ENCODE data around the gene KRTAP4-7.
A peak's percentile ranks its signal among the peaks of the same experiment; 100 is the strongest.
"Not testable (repeated sequence)": the region's sequence is repeated elsewhere in the genome, so short reads cannot be mapped to it uniquely, and the experiment has no call there.

The KRTAP4-7 gene

DNA sequence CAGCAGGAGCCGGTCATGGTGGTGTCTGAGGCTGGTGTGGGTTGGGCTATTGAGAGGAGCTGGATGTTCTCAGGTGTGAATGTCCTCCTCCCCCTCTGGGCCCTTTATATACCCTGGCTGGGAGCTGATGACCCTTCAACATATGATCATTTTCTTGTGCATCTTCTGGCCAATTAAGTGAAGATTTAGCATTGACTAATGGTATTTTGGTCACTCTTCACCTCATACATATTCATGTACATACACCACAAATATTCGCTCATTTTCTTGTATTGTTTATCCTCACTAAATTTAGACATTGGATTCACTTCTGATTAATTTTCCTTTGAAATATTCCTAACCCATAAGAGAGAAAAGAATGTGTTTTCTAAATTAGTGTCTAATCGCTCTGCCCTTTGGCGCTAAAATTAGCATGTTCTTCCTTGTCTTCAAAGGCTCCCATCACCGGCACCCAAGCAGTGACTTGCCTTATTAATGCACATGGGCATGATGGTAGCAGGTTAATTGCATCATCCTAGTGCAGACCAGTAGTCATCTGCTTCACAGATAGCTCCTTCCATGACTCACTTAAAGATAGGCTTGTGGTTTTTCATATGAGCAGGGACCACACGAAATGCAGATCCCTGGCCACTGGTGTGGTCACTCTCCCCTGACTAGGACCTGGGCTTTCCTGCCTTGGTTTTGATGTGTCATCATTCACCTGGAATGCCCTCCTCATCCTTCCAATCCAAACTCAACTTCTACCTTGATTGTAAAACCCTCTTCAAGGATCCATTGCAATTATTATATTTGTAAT lies 17.9 kb upstream of the KRTAP4-7 start, which contains the start of gene KRTAP2-4:
TSS of gene KRTAP2-4 (minus strand) at position 51 of the 796 bp plus-strand sequence. CDS start at position 17, 34 bp downstream.
- DNase-seq: no peak

- no peak for DNase-seq
These were observed 16.7 kb upstream of the KRTAP4-7 start for GRCh38 chr17:41067281-41067680.

DNA sequence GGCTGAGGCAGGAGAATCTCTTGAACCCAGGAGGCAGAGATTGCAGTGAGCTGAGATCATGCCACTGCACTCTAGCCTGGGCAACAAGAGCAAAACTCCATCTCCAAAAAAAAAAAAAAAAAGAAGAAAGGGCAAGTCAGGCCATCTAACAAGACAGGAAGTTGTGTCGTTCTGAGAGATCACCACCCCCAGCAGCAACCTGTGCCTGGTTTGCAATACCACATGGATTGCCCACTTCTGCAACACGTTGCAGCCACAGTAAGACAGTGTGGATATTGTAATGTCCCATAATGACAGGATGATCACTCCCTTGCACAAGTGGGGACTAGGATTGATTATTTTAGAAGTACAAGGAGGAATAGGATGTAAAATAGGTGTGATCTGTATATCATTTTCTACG lies 14.9 kb upstream of the KRTAP4-7 start:
- DNase-seq: no peak

- no peak for DNase-seq
These were observed 12.2 kb upstream of the KRTAP4-7 start for GRCh38 chr17:41071606-41072360.

DNA sequence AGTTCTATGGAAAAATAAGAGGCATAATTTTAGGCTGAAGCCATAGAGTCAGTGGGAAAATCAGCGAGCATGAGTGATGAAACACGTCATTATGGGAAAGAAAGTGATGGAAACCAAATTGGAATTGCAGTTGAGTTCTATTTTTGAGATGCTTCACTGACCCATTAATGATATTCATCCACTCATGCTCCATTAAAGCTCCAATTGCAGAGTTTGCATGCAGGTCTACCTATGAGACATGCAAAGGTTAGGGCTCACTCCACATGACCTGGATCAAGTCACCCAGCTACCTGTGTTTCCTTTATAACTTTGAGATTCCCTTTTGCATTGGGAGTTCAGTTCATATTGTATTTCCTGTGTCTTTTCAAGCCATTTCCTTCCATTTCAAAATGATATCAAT lies 10.3 kb upstream of the KRTAP4-7 start:
- no peak for DNase-seq

DNA sequence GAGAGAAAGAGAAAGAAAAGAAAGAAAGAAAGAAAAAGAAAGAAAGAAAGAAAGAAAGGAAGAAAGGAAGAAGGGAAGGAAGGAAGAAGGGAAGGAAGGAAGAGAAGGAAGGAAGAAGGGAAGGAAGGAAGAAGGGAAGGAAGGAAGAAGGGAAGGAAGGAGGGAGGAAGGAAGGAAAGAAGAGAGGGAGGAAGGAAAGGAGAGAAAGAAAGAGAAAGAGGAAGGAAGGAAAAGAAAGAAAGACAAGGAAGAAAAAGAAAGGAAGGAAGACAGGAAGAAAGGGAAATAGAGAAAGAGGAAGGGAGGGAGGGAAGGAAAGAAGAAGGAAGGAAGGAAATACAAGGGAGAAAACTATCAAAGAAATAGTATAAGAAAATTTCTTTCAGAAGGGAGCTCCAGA lies 7.2 kb upstream of the KRTAP4-7 start:
- DNase-seq: no peak

- DNase-seq: no peak
These were observed 1.3 kb upstream of the KRTAP4-7 start for GRCh38 chr17:41082626-41083025.

DNA sequence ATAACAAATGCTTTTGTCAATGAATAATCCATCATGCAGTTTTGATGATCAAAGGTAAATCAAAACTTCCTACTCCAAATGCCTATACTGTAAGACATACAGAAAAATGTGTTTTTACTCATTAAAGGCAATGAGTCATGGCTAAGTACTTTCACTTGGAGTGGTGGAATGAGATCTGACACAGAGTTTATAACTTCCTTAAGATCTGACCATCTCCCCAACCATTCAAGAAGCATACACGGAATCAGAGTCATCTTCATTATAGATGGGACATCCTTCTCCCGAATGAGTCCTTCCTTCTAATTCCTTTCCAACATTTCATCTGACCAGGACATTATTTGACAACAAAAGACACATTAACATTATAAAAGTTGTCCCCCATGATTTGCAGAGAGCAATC lies 523 bp upstream of the KRTAP4-7 start:
- DNase-seq: not testable (repeated sequence)

DNA sequence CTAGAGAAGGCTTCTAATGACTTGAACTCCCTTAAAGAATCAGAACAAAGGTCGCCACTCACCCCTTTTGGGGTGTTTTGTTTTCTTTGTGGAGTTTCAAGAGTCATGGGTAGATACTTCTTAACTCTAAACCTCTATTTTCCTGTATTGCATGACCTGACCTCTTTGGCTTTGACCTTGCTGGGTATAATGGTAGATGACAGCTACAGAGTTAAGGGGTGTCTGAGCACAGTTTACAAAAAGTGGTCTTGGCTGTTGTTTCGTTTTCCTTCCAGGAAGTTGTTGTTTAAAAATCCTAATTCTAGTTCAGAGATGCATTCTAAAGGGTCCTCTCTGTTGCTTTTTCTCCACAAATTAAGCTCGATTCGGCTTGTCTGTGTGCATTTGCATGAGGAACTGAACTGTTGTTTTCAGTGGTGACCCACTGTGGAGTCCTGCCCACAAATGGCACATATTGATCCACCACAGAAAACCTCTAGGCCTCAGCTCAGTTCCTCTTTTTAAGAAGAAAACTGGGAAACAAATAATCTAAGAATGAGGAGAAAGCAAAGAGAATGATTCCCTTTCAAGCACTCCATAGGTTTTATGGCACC lies 4.9 kb downstream of the KRTAP4-7 start:
- not testable (repeated sequence) for DNase-seq

DNA sequence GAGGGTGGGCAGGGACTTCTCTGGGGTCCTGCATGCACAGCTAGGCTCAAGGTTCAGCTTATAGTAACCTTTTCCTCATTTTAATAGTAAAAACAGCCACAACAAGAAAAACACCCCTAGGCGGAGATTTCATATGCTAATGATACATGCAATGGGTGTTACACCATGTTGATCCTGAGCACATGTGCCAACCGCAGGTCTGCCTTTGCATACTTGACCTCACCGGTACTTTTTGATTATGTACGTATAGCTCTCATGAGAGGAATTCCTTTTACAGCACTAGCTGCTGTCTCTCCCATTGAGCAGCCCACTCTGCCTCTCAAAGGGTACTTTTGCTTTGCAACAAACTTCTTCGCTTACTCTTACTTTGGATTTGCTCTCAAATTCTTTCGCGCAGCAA lies 12.1 kb downstream of the KRTAP4-7 start:
- DNase-seq: no peak

DNA sequence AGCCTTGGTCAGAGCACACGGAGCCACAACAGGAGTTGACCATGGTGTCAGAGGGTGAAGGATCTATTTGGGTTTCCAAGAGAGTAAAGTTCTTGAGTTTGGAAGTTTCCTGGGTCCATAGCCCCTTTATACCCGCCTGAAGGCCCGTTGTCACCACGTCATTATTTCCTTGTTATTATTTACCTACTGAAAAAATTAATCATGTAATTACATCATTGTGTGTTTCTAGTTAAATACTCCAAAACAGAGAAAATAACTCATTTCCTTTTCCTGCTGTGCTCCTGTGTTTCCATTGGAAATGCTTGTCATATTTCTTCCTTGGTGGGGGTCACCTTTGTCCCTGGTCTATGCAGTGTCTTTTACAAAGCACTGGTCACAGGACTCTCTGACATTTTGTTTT lies 14.1 kb downstream of the KRTAP4-7 start, which contains the start of gene KRTAP4-8:
TSS of gene KRTAP4-8 (minus strand) at position 101 of the 400 bp plus-strand sequence. CDS start at position 43, 58 bp downstream.
- DNase-seq: no peak

GRCh38 chr17:41098481-41098880 lies 14.5 kb downstream of the KRTAP4-7 start:
- no peak for DNase-seq

DNA sequence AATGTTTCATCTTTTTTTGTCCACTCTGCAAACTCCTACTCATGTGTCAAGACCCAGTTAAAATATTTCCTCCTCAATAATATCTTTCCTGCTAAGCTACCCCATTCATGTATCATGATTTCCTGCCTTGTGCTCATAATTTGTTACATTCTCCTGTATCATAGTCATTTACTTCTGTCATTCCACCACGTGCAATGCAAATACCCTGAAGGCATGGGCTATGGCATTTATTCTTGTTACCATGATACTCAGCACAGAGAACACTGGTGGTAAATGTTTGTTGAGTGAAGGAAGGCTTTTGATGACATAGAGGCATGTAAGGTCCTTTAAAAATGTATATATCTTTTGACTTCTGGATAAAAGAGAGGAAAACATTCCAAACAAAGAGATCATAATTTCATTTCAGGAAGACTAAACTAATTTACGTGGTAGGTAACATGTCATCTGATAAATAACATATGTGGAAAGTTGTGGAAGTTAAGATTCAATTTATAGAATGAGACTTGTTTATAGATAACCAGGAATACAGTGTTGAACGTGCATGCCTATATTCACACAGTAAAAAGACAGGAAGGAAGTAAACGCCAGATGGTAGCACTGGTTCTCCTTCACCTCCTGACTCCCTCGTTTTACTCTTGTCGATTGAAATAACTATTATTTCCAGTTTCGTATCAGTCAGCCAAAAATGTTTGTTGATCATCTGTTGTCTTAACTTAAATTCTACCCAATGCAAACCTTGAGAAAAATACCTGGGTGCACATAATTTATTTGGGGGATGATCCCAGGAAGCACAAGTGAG lies 15.9 kb downstream of the KRTAP4-7 start:
- peak; percentile 14 to 23 for DNase-seq

DNA sequence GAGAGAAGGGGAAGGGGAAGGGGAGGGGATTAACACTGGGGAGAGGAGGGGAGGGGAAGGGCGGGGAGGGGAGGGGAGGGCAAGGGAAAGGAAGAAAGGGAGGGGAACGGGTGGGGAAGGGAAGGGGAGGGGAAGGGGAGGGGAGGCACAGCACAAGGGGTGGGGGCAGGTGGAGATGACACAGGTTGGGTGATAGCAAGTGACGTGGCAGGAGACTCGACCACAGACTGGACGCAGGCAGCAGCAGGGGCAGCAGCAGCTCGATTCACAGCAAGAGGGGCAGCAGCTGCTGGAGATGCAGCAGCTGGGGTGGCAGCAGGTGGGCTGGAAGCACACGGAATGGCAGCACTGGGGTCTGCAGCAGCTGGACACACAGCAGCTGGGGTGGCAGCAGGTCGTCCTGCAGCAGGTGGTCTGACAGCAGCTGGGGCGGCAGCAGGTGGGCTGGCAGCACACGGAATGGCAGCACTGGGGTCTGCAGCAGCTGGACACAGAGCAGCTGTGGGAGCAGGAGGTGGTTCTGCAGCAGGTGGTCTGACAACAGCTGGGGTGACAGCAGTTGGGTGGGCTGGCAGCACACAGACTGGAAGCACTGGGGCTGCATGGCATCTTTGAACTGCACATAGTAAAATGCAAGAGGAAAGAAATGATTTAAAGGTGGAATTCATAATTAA lies 17.8 kb downstream of the KRTAP4-7 start, which contains the start of gene KRTAP4-16:
TSS of gene KRTAP4-16 (minus strand) at position 624 of the 674 bp plus-strand sequence. CDS start at position 624, 0 bp downstream.
- DNase-seq: no peak

GRCh38 chr17:41103896-41104295 lies 19.9 kb downstream of the KRTAP4-7 start:
- no peak for DNase-seq

DNA sequence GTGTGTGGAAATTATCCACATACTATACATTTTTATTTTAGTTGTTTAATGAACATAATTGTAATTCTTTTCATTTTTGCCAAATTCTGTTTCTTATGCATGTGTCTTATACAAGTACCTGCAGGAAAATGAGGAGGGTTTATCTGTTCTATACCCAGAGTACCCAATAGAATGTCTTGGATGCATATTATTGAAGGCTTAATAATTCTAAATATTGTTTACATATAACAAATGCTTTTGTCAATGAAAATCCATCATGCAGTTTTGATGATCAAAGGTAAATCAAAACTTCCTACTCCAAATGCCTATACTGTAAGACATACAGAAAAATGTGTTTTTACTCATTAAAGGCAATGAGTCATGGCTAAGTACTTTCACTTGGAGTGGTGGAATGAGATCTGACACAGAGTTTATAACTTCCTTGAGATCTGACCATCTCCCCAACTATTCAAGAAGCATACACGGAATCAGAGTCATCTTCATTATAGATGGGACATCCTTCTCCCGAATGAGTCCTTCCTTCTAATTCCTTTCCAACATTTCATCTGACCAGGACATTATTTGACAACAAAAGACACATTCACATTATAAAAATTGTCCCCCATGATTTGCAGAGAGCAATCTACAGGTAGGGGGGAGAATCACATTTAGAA lies 20.6 kb downstream of the KRTAP4-7 start:
- not testable (repeated sequence) for DNase-seq

- not testable (repeated sequence) for DNase-seq
These were observed 21.4 kb downstream of the KRTAP4-7 start, which contains the start of gene KRTAP4-9 for GRCh38 chr17:41105347-41105746. Gene KRTAP4-9 (plus strand): TSS chr17:41105389. CDS start chr17:41105389, 0 bp downstream.

GRCh38 chr17:41107941-41108450 lies 24.0 kb downstream of the KRTAP4-7 start:
- no peak for DNase-seq

DNA sequence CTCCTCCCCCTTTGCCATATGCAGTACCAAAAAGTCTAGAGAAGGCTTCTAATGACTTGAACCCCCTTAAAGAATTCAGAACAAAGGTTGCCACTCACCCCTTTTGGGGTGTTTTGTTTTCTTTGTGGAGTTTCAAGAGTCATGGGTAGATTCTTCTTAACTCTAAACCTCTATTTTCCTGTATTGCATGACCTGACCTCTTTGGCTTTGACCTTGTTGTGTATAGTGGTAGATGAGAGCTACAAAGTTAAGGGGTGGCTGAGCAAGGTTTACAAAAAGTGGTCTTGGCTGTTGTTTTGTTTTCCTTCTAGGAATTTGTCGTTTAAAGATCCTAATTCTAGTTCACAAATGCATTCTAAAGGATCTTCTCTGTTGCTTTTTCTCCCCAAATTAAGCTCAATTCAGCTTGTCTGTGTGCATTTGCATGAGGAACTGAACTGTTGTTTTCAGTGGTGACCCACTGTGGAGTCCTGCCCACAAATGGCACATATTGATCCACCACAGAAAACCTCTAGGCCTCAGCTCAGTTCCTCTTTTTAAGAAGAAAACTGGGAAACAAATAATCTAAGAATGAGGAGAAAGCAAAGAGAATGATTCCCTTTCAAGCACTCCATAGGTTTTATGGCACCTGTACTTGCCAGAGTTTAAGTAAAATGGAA lies 24.9 kb downstream of the KRTAP4-7 start:
- DNase-seq: not testable (repeated sequence)

DNA sequence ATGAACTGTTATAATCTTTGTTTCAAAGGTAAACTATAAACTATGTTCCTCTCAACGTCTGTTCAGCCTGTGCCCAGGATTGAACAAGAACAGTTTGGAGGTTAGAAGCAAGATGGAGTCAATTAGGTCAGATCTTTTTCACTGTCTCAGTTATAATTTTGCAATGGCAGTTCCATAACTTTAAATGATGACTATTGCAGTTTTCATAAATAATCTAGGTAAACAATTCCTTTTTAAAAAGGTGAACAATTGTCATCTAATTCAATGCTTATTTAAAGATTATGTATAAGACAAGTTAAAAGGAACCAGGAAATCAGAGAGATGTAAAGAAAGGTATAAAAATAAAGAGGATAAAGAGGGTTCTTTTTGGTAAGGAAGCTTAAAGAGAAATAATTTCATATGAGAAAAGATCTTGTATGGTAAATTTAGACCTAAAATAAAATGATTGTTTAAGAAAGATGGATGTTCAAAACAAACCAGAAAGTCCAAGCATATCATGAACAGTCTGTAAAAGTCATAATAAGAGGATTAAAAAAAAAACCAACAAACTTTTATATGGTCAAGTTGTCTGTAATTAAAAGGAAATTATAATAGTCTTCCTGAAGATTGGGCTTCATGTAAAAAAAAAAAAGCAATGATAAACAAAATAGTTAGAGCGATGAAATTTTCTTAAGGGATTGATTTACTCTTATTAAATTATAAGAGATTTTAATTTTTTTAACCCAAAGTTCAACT lies 27.4 kb downstream of the KRTAP4-7 start:
- no peak for DNase-seq

Data from Kasumi-1 (cell line).